Measurements from ENCODE around the gene PSMA6. TPM values are rescaled to one million over a fixed set of nuclear protein-coding genes. Genes with fewer than 3 reads are reported as not detected.

PSMA6 gene
- total and polyA plus RNA-seq, 2 of the 8 experiments (the other 6 are each of a cell fraction or from before 2014, with no cell fraction given), result 180 to 238 TPM

- TF ChIP-seq, protein P1, sequence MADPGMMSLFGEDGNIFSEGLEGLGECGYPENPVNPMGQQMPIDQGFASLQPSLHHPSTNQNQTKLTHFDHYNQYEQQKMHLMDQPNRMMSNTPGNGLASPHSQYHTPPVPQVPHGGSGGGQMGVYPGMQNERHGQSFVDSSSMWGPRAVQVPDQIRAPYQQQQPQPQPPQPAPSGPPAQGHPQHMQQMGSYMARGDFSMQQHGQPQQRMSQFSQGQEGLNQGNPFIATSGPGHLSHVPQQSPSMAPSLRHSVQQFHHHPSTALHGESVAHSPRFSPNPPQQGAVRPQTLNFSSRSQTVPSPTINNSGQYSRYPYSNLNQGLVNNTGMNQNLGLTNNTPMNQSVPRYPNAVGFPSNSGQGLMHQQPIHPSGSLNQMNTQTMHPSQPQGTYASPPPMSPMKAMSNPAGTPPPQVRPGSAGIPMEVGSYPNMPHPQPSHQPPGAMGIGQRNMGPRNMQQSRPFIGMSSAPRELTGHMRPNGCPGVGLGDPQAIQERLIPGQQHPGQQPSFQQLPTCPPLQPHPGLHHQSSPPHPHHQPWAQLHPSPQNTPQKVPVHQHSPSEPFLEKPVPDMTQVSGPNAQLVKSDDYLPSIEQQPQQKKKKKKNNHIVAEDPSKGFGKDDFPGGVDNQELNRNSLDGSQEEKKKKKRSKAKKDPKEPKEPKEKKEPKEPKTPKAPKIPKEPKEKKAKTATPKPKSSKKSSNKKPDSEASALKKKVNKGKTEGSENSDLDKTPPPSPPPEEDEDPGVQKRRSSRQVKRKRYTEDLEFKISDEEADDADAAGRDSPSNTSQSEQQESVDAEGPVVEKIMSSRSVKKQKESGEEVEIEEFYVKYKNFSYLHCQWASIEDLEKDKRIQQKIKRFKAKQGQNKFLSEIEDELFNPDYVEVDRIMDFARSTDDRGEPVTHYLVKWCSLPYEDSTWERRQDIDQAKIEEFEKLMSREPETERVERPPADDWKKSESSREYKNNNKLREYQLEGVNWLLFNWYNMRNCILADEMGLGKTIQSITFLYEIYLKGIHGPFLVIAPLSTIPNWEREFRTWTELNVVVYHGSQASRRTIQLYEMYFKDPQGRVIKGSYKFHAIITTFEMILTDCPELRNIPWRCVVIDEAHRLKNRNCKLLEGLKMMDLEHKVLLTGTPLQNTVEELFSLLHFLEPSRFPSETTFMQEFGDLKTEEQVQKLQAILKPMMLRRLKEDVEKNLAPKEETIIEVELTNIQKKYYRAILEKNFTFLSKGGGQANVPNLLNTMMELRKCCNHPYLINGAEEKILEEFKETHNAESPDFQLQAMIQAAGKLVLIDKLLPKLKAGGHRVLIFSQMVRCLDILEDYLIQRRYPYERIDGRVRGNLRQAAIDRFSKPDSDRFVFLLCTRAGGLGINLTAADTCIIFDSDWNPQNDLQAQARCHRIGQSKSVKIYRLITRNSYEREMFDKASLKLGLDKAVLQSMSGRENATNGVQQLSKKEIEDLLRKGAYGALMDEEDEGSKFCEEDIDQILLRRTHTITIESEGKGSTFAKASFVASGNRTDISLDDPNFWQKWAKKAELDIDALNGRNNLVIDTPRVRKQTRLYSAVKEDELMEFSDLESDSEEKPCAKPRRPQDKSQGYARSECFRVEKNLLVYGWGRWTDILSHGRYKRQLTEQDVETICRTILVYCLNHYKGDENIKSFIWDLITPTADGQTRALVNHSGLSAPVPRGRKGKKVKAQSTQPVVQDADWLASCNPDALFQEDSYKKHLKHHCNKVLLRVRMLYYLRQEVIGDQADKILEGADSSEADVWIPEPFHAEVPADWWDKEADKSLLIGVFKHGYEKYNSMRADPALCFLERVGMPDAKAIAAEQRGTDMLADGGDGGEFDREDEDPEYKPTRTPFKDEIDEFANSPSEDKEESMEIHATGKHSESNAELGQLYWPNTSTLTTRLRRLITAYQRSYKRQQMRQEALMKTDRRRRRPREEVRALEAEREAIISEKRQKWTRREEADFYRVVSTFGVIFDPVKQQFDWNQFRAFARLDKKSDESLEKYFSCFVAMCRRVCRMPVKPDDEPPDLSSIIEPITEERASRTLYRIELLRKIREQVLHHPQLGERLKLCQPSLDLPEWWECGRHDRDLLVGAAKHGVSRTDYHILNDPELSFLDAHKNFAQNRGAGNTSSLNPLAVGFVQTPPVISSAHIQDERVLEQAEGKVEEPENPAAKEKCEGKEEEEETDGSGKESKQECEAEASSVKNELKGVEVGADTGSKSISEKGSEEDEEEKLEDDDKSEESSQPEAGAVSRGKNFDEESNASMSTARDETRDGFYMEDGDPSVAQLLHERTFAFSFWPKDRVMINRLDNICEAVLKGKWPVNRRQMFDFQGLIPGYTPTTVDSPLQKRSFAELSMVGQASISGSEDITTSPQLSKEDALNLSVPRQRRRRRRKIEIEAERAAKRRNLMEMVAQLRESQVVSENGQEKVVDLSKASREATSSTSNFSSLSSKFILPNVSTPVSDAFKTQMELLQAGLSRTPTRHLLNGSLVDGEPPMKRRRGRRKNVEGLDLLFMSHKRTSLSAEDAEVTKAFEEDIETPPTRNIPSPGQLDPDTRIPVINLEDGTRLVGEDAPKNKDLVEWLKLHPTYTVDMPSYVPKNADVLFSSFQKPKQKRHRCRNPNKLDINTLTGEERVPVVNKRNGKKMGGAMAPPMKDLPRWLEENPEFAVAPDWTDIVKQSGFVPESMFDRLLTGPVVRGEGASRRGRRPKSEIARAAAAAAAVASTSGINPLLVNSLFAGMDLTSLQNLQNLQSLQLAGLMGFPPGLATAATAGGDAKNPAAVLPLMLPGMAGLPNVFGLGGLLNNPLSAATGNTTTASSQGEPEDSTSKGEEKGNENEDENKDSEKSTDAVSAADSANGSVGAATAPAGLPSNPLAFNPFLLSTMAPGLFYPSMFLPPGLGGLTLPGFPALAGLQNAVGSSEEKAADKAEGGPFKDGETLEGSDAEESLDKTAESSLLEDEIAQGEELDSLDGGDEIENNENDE (IDR thresholded peaks at IDR 0.05; ENCODE audit: insufficient replicate concordance, low read length), result no peak
- TF ChIP-seq JUN (IDR thresholded peaks at IDR 0.05; ENCODE audit: low read depth, low read length), result no peak
- no peak for TF ChIP-seq RFX5 (IDR thresholded peaks at IDR 0.05; ENCODE audit: borderline replicate concordance, low read depth, low read length)
- TF ChIP-seq JUND (IDR thresholded peaks at IDR 0.05; ENCODE audit: low read length), result no peak
- TF ChIP-seq, protein P2, sequence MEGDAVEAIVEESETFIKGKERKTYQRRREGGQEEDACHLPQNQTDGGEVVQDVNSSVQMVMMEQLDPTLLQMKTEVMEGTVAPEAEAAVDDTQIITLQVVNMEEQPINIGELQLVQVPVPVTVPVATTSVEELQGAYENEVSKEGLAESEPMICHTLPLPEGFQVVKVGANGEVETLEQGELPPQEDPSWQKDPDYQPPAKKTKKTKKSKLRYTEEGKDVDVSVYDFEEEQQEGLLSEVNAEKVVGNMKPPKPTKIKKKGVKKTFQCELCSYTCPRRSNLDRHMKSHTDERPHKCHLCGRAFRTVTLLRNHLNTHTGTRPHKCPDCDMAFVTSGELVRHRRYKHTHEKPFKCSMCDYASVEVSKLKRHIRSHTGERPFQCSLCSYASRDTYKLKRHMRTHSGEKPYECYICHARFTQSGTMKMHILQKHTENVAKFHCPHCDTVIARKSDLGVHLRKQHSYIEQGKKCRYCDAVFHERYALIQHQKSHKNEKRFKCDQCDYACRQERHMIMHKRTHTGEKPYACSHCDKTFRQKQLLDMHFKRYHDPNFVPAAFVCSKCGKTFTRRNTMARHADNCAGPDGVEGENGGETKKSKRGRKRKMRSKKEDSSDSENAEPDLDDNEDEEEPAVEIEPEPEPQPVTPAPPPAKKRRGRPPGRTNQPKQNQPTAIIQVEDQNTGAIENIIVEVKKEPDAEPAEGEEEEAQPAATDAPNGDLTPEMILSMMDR (IDR thresholded peaks at IDR 0.05; ENCODE audit: control extremely low read depth in 1 of 3, insufficient read depth in 1 of 3, low read depth in 1 of 3, low read length in 3 of 3), result no peak
- no peak for TF ChIP-seq BACH1 (IDR thresholded peaks at IDR 0.05; ENCODE audit: low read length)
- TF ChIP-seq EGR1 (IDR thresholded peaks at IDR 0.05; ENCODE audit: borderline replicate concordance, low read depth, low read length), result no peak
Measured at GRCh38 chr14:35250319-35250718, 41.9 kb upstream of the PSMA6 start (continued).
